ENCODE data around the gene SOX5. TPM values are rescaled to one million over a fixed set of nuclear protein-coding genes. Genes with fewer than 3 reads are reported as not detected.

The SOX5 gene
- total and polyA plus RNA-seq, 2 of the 8 experiments (the other 6 are each of a cell fraction or from before 2014, with no cell fraction given) = 2.2 to 2.6 TPM

GRCh38 chr12:23763724-23764123, 185.7 kb downstream of the SOX5 start:
- 92% methylated on average over 1 of the region's 1 CpG; no CpG with 5 or more reads in 1 of the 2 experiments for WGBS, 2 experiments (ENCODE audit: extremely low coverage in 1 of 2, insufficient coverage in 1 of 2, insufficient read length in 1 of 2, insufficient replicate concordance in 2 of 2, low coverage in 1 of 2, low lambda C conversion rate in 2 of 2, missing lambda C conversion rate in 1 of 2)
- no peak overlapping the region for H3K4me2 ChIP-seq (ENCODE audit: insufficient read depth in 1 of 2, low read depth in 2 of 2, low read length in 2 of 2)
- POLR2A ChIA-PET (ENCODE audit: partially characterized antibody) = no interaction called here
- H2BK20ac ChIP-seq (ENCODE audit: low read length) = no peak overlapping the region
- no peak overlapping the region for H3K14ac ChIP-seq (ENCODE audit: insufficient read length)
- H4K5ac ChIP-seq (ENCODE audit: insufficient read length, low read depth, low read length) = no peak overlapping the region
- DNase-seq (ENCODE audit: low read depth in 1 of 2, low spot score in 2 of 2) = no peak
- no peak overlapping the region for H2BK5ac ChIP-seq (ENCODE audit: low read depth, low read length)
- H3K27me3 ChIP-seq (replicated peaks in 1 of 4; ENCODE audit: control insufficient read depth in 3 of 4, extremely low read depth in 1 of 4, insufficient read depth in 3 of 4, low read length in 3 of 4) = no peaks in the 10 kb centered on the region
- no peaks in the 10 kb centered on the region for H3K79me2 ChIP-seq (ENCODE audit: control insufficient read depth in 1 of 2, insufficient read depth in 2 of 2, low read length in 2 of 2)
- H3K4me3 ChIP-seq (ENCODE audit: extremely low read depth in 1 of 4, insufficient read depth in 2 of 4, low read depth in 3 of 4, low read length in 4 of 4) = no peak overlapping the region
- FAIRE-seq = no peak
- CTCF ChIA-PET (ENCODE audit: partially characterized antibody) = interaction anchor here (0.7 kb wide), 1 partner anchor 89 kb away, joined by 3 read pairs; no protein-coding TSS in a partner anchor
- no peaks in the 10 kb centered on the region for H3K79me1 ChIP-seq (ENCODE audit: low read depth, low read length)
- H3K9ac ChIP-seq (replicated peaks in 1 of 4; ENCODE audit: extremely low read depth in 1 of 4, low read depth in 3 of 4, low read length in 3 of 4) = no peak overlapping the region
- H3K4me1 ChIP-seq (replicated peaks in 1 of 4; ENCODE audit: control insufficient read depth in 3 of 4, insufficient read depth in 4 of 4, low read length in 3 of 4) = peaks cover 0 to 10% (median 5%) of the 10 kb centered on the region in 4 experiments; a peak in 5 of 7 replicates
- no peak overlapping the region for H3K56ac ChIP-seq (replicated peaks; ENCODE audit: insufficient read length, low read depth, low read length)
- H2BK120ac ChIP-seq (replicated peaks; ENCODE audit: low read depth, low read length) = no peak overlapping the region
- H3K23ac ChIP-seq (ENCODE audit: insufficient read length) = no peak overlapping the region
- H3K27ac ChIP-seq (ENCODE audit: low read depth, low read length) = no peak overlapping the region
- no peak overlapping the region for H2AK5ac ChIP-seq (ENCODE audit: low read depth, low read length)
- TF ChIP-seq GABPA (IDR thresholded peaks at IDR 0.05; ENCODE audit: borderline replicate concordance, insufficient read depth, low read length) = no peak
- TF ChIP-seq RNF2 (IDR thresholded peaks at IDR 0.05; ENCODE audit: borderline replicate concordance, low read depth, low read length, missing control alignments, poor library complexity, severe bottlenecking) = no peak
- no peak overlapping the region for H4K8ac ChIP-seq (ENCODE audit: extremely low read depth, insufficient read depth, low read length)
- no peaks in the 10 kb centered on the region for H3K9me3 ChIP-seq (ENCODE audit: insufficient read depth in 2 of 2, low read depth in 1 of 2, low read length in 1 of 2)
- no peaks in the 10 kb centered on the region for H4K20me1 ChIP-seq (replicated peaks in 1 of 2; ENCODE audit: control insufficient read depth in 1 of 2, insufficient read depth in 2 of 2, low read length in 2 of 2)
- H3K4ac ChIP-seq (replicated peaks; ENCODE audit: insufficient read length, low read depth, low read length) = no peak overlapping the region
- no peak overlapping the region for H2BK15ac ChIP-seq (ENCODE audit: low read length)
- H2BK12ac ChIP-seq (ENCODE audit: low read depth, low read length) = no peak overlapping the region
- H2AFZ ChIP-seq (ENCODE audit: low read length) = no peak overlapping the region
- H3K23me2 ChIP-seq (ENCODE audit: low read depth, low read length) = no peaks in the 10 kb centered on the region; the same call in 1 of the 2 replicates
- no peak overlapping the region for H3K18ac ChIP-seq (ENCODE audit: extremely low read depth, low read length)
- no peaks in the 10 kb centered on the region for H3K36me3 ChIP-seq (ENCODE audit: control insufficient read depth in 2 of 4, insufficient read depth in 4 of 4, low read length in 3 of 4)
- H4K91ac ChIP-seq (replicated peaks; ENCODE audit: insufficient read length, low read length) = no peak overlapping the region
